SH-SY5Y (cell line): Measurements from ENCODE around the gene LMBR1.

Experiments used
- GATA2 ChIP-seq: IDR thresholded peaks from 2 replicates; pipeline ENCODE4 v1.6.1; 2011; ENCODE audit warnings: mild to moderate bottlenecking, low read depth, low read length
- GATA3 ChIP-seq: IDR thresholded peaks from 2 replicates; pipeline ENCODE4 v1.6.1; 2011; ENCODE audit warnings: low read depth, mild to moderate bottlenecking, low read length, moderate library complexity

- TF ChIP-seq GATA2: no peak
- TF ChIP-seq GATA3: no peak
These were observed 236.4 kb downstream of the LMBR1 start for GRCh38 chr7:156656598-156656997.
